ENCODE data around the gene XRCC4. TPM values are rescaled to one million over a fixed set of nuclear protein-coding genes. Genes with fewer than 3 reads are reported as not detected.

XRCC4 gene
- total and polyA plus RNA-seq, 2 of the 8 experiments (the other 6 are each of a cell fraction or from before 2014, with no cell fraction given): 3.0 to 8.3 TPM

DNA sequence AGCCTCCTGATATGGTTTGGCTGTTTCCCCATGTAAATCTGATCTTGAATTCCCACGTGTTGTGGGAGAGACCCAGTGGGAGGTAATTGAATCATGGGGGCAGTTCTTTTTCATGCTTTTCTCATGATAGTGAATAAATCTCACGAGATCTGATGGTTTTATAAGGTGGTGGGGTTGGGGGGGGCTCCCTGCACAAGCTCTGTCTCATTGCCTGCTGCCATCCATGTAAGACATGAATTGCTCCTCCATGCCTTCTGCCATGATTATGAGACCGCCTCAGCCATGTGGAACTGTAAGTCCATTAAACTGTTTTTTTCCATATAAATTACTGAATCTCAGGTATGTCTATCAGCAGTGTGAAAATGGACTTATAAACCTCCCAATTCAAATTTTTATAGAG, 12.8 kb downstream of the XRCC4 start:
- Histone ChIP-seq H3K79me2 (ENCODE audit: control insufficient read depth in 1 of 2, insufficient read depth in 2 of 2, low read length in 2 of 2) (no peaks in the 10 kb centered on the region), H4K8ac (ENCODE audit: extremely low read depth, insufficient read depth, low read length) (no peak overlapping the region), H4K20me1 (replicated peaks in 1 of 2; ENCODE audit: control insufficient read depth in 1 of 2, insufficient read depth in 2 of 2, low read length in 2 of 2) (no peaks in the 10 kb centered on the region), H3K4me3 (ENCODE audit: extremely low read depth in 1 of 4, insufficient read depth in 2 of 4, low read depth in 3 of 4, low read length in 4 of 4) (no peak overlapping the region), H3K4me1 (replicated peaks in 1 of 4; ENCODE audit: control insufficient read depth in 3 of 4, insufficient read depth in 4 of 4, low read length in 3 of 4) (no peaks in the 10 kb centered on the region), H3K14ac (ENCODE audit: insufficient read length) (no peak overlapping the region), H3K4me2 (ENCODE audit: insufficient read depth in 1 of 2, low read depth in 2 of 2, low read length in 2 of 2) (no peak overlapping the region), H3K23me2 (ENCODE audit: low read depth, low read length) (no peaks in the 10 kb centered on the region; the same call in 1 of the 2 replicates), H4K5ac (ENCODE audit: insufficient read length, low read depth, low read length) (no peak overlapping the region), H4K91ac (replicated peaks; ENCODE audit: insufficient read length, low read length) (no peak overlapping the region), H3K4ac (replicated peaks; ENCODE audit: insufficient read length, low read depth, low read length) (no peak overlapping the region), H2AFZ (ENCODE audit: low read length) (no peak overlapping the region), H2BK15ac (ENCODE audit: low read length) (no peak overlapping the region), H3K9me3 (ENCODE audit: insufficient read depth in 2 of 2, low read depth in 1 of 2, low read length in 1 of 2) (peaks cover 0 to 16% of the 10 kb centered on the region in 2 experiments; a peak in 2 of 4 replicates), H2BK20ac (ENCODE audit: low read length) (no peak overlapping the region), H3K36me3 (ENCODE audit: control insufficient read depth in 2 of 4, insufficient read depth in 4 of 4, low read length in 3 of 4) (peaks cover 0 to 6% (median 0%) of the 10 kb centered on the region in 4 experiments; a peak in 2 of 8 replicates), H2BK120ac (replicated peaks; ENCODE audit: low read depth, low read length) (no peak overlapping the region), H3K27me3 (replicated peaks in 1 of 4; ENCODE audit: control insufficient read depth in 3 of 4, extremely low read depth in 1 of 4, insufficient read depth in 3 of 4, low read length in 3 of 4) (no peaks in the 10 kb centered on the region), H2AK5ac (ENCODE audit: low read depth, low read length) (no peak overlapping the region), H3K23ac (ENCODE audit: insufficient read length) (no peak overlapping the region), H2BK12ac (ENCODE audit: low read depth, low read length) (no peak overlapping the region), H3K27ac (ENCODE audit: low read depth, low read length) (no peak overlapping the region), H3K18ac (ENCODE audit: extremely low read depth, low read length) (no peak overlapping the region), H2BK5ac (ENCODE audit: low read depth, low read length) (no peak overlapping the region), H3K56ac (replicated peaks; ENCODE audit: insufficient read length, low read depth, low read length) (no peak overlapping the region), H3K9ac (replicated peaks in 1 of 4; ENCODE audit: extremely low read depth in 1 of 4, low read depth in 3 of 4, low read length in 3 of 4) (no peak overlapping the region), H3K79me1 (ENCODE audit: low read depth, low read length) (no peaks in the 10 kb centered on the region)
- 90% methylated on average over 3 of the region's 3 CpGs; no CpG with 5 or more reads in 1 of the 2 experiments for WGBS, 2 experiments (ENCODE audit: extremely low coverage in 1 of 2, insufficient coverage in 1 of 2, insufficient read length in 1 of 2, insufficient replicate concordance in 2 of 2, low coverage in 1 of 2, low lambda C conversion rate in 2 of 2, missing lambda C conversion rate in 1 of 2)
- no peak for DNase-seq (ENCODE audit: low read depth in 1 of 2, low spot score in 2 of 2)
- ChIA-PET CTCF (ENCODE audit: partially characterized antibody) (interaction anchor here (1.1 kb wide), 1 partner anchor 22 kb away, joined by 3 read pairs; no protein-coding TSS in a partner anchor), POLR2A (ENCODE audit: partially characterized antibody) (interaction anchor here (0.6 to 2.2 kb wide), 2 partner anchors 13 to 619 kb away, joined by 3 to 6 read pairs; partner anchors contain the start of genes TMEM167A and XRCC4)
- TF ChIP-seq SP2 (IDR thresholded peaks at IDR 0.05; ENCODE audit: low read length) (no peak), GABPA (IDR thresholded peaks at IDR 0.05; ENCODE audit: borderline replicate concordance, insufficient read depth, low read length) (no peak), FOSL1 (IDR thresholded peaks at IDR 0.05; ENCODE audit: insufficient read depth, low read depth, low read length) (no peak)
- no peak for FAIRE-seq
